Lung (tissue), 16 donors: ENCODE measurements around the gene COX5A. TPM values are rescaled to one million over a fixed set of nuclear protein-coding genes. Genes with fewer than 3 reads are reported as not detected.

Experiments
- ATAC-seq: fragments of 200-7000 bp; cut with Tn5 transposase; one replicate; pipeline ENCODE4 v1.9.1; 2020; ENCODE audit warnings: moderate number of reproducible peaks; ENCODE audit not compliant: insufficient read depth, low FRiP score
- DNase-seq, 3 donors: peaks; one replicate each; pipeline ENCODE4 v3.0.0-alpha.2; 2013 to 2017
- H3K27ac ChIP-seq, 2 donors: one replicate each; pipeline ENCODE4 v1.5.1; 2013; ENCODE audit warnings: mild to moderate bottlenecking in 2 of 2, moderate library complexity in 2 of 2, control low read depth in 1 of 2, inconsistent platforms in 1 of 2, low read depth in 1 of 2, low read length in 1 of 2
- H3K27me3 ChIP-seq, 3 donors: one replicate each; pipeline ENCODE4 v1.5.1; 2013; ENCODE audit warnings: low read length in 2 of 3; ENCODE audit not compliant: control insufficient read depth in 3 of 3, insufficient read depth in 3 of 3
- H3K36me3 ChIP-seq, 4 donors: one replicate each; pipeline ENCODE4 v1.5.1; 2013; ENCODE audit warnings: low read length in 4 of 4, mild to moderate bottlenecking in 1 of 4, moderate library complexity in 1 of 4; ENCODE audit not compliant: control insufficient read depth in 4 of 4, insufficient read depth in 4 of 4
- H3K4me1 ChIP-seq, 5 donors: one replicate each; pipeline ENCODE4 v1.5.1; 2013; ENCODE audit warnings: low read length in 5 of 5, mild to moderate bottlenecking in 2 of 5, moderate library complexity in 1 of 5; ENCODE audit not compliant: control insufficient read depth in 5 of 5, insufficient read depth in 5 of 5
- H3K4me3 ChIP-seq: one replicate; pipeline ENCODE4 v1.5.1; 2013; ENCODE audit warnings: mild to moderate bottlenecking, control low read depth, moderate library complexity
- H3K9ac ChIP-seq, 2 donors: one replicate each; pipeline ENCODE4 v1.5.1; 2013; ENCODE audit warnings: low read length in 2 of 2, control low read depth in 1 of 2; ENCODE audit not compliant: insufficient read depth in 1 of 2
- H3K9me3 ChIP-seq, 4 donors: one replicate each; pipeline ENCODE4 v1.5.1; 2013; ENCODE audit warnings: low read length in 3 of 4, mild to moderate bottlenecking in 1 of 4, moderate library complexity in 1 of 4; ENCODE audit not compliant: control insufficient read depth in 4 of 4, insufficient read depth in 3 of 4
- CTCF ChIP-seq: IDR thresholded peaks from 2 replicates; pipeline ENCODE4 v1.5.1; 2012; ENCODE audit warnings: mild to moderate bottlenecking; ENCODE audit errors: control extremely low read depth, extremely low read depth
- WGBS, 2 donors: extraction: QIAGEN DNeasy Blood & Tissue Kit; methylation state at CpG; one replicate each; pipeline ENCODE4 v1.1.7; 2013; 5-methylcytosine and 5-hydroxymethylcytosine counted together
- long read RNA-seq, 5 donors: transcript quantifications; one replicate each; lab custom pipeline, GENCODE V29; 2026
- polyA plus RNA-seq, 2 donors: library from polyadenylated mRNA; stranded (reverse); fragments of 200-250 nt; gene quantifications; one replicate each; pipeline ENCODE4 v1.2.1, GENCODE V29; 2013
- total RNA-seq, 2 donors: library from RNA; depleted of rRNA in 1 of 2; stranded (reverse); fragments of >200 nt in 1 of 2; gene quantifications; one replicate each; pipeline ENCODE4 v1.2.1, GENCODE V29; 2014 to 2021
- donor health status: control.
- donor health status: control.
- donor health status: Bipolar disorder and iron deficiency.
- donor health status: healthy.
- donor health status: DM: yes; HTN: yes; CAD: no.

COX5A gene
- 100 to 1,000 TPM in 1 of 2 donors, 10 to 100 TPM in 1; 70.7 to 163 TPM for total RNA-seq
- polyA plus RNA-seq, result 100 to 1,000 TPM; 233 to 301 TPM
- long read RNA-seq, donor 1, transcript COX5A-201 (5 exons, 1,268 nt), result major isoform, 77 of 158 reads
- long read RNA-seq, donor 1, partial matches to known transcripts, result 76 of 158 reads
- long read RNA-seq, donor 1, other reads (novel, unspliced or antisense), result 0 of 158 reads
- long read RNA-seq, donor 2, transcript COX5A-201 (5 exons, 1,268 nt), result major isoform, 37 of 53 reads
- long read RNA-seq, donor 2, partial matches to known transcripts, result 13 of 53 reads
- long read RNA-seq, donor 2, other reads (novel, unspliced or antisense), result 0 of 53 reads
- long read RNA-seq, donor 3, transcript COX5A-201 (5 exons, 1,268 nt), result major isoform, 43 of 72 reads
- long read RNA-seq, donor 3, partial matches to known transcripts, result 28 of 72 reads
- long read RNA-seq, donor 3, other reads (novel, unspliced or antisense), result 0 of 72 reads
- long read RNA-seq, donor 4, transcript COX5A-201 (5 exons, 1,268 nt), result major isoform, 51 of 87 reads
- long read RNA-seq, donor 4, partial matches to known transcripts, result 33 of 87 reads
- long read RNA-seq, donor 4, other reads (novel, unspliced or antisense), result 0 of 87 reads
- long read RNA-seq, donor 5, transcript COX5A-201 (5 exons, 1,268 nt), result major isoform, 93 of 146 reads
- long read RNA-seq, donor 5, partial matches to known transcripts, result 51 of 146 reads
- long read RNA-seq, donor 5, other reads (novel, unspliced or antisense), result 0 of 146 reads

GRCh38 chr15:74937590-74938371 lies at the start of gene COX5A:
COX5A (minus strand) TSS chr15:74938073; CDS start chr15:74938014, 59 bp downstream.
- no peak for TF ChIP-seq CTCF
- peak within 1 kb of the TSS; percentile 98 for H3K4me3 ChIP-seq
- WGBS, 2 donors, result 0% methylated on average over 60 to 85 of the region's 85 CpGs
- no peaks in the 10 kb centered on the region for H3K27me3 ChIP-seq
- peaks cover 0 to 5% (median 0%) of the 10 kb centered on the region in 4 donors for H3K36me3 ChIP-seq
- ATAC-seq (peak; percentile 99), DNase-seq (peak; percentile 97 to 99 (median 97))
- peak within 1 kb of the TSS; percentile 98 to 99 for H3K27ac ChIP-seq
- peak within 1 kb of the TSS; percentile 76 to 80 for H3K9ac ChIP-seq
- H3K9me3 ChIP-seq, result no peaks in the 10 kb centered on the region
- H3K4me1 ChIP-seq, result peaks cover 0 to 15% (median 6%) of the 10 kb centered on the region in 5 donors

- H3K4me1 ChIP-seq, result no peaks in the 10 kb centered on the region
- TF ChIP-seq CTCF, result no peak
- WGBS, 2 donors, result 13 to 35% methylated on average over 4 of the region's 4 CpGs
- H3K36me3 ChIP-seq, result no peaks in the 10 kb centered on the region
- H3K9ac ChIP-seq, result no peak overlapping the region
- DNase-seq, result no peak
- no peak for ATAC-seq
- no peak overlapping the region for H3K27ac ChIP-seq
- H3K9me3 ChIP-seq, result no peaks in the 10 kb centered on the region
- H3K27me3 ChIP-seq, result peaks cover 0 to 14% (median 5%) of the 10 kb centered on the region in 3 donors
- no peak overlapping the region for H3K4me3 ChIP-seq
Observed at GRCh38 chr15:74983725-74984231, 45.9 kb upstream of the COX5A start.

GRCh38 chr15:74982183-74982582 lies 44.3 kb upstream of the COX5A start:
- Histone ChIP-seq H3K4me1 (peaks cover 0 to 2% (median 0%) of the 10 kb centered on the region in 5 donors), H3K9me3 (no peaks in the 10 kb centered on the region), H3K36me3 (no peaks in the 10 kb centered on the region), H3K27ac (no peak overlapping the region), H3K9ac (no peak overlapping the region), H3K27me3 (peaks cover 0 to 13% (median 5%) of the 10 kb centered on the region in 3 donors), H3K4me3 (no peak overlapping the region)
- 54 to 56% methylated on average over 5 of the region's 5 CpGs for WGBS, 2 donors
- no peak for DNase-seq
- ATAC-seq, result no peak
- TF ChIP-seq CTCF, result no peak
